HG02852 (cell line): ENCODE results near the gene GALNT12.

ENCODE experiments used
- ATAC-seq: cut with Tn5 transposase; IDR thresholded peaks from one replicate; pipeline ENCODE4 v1.9.1; 2021; ENCODE audit warnings: mild to moderate bottlenecking, moderate library complexity; ENCODE audit not compliant: unreplicated experiment

GALNT12 gene

DNA sequence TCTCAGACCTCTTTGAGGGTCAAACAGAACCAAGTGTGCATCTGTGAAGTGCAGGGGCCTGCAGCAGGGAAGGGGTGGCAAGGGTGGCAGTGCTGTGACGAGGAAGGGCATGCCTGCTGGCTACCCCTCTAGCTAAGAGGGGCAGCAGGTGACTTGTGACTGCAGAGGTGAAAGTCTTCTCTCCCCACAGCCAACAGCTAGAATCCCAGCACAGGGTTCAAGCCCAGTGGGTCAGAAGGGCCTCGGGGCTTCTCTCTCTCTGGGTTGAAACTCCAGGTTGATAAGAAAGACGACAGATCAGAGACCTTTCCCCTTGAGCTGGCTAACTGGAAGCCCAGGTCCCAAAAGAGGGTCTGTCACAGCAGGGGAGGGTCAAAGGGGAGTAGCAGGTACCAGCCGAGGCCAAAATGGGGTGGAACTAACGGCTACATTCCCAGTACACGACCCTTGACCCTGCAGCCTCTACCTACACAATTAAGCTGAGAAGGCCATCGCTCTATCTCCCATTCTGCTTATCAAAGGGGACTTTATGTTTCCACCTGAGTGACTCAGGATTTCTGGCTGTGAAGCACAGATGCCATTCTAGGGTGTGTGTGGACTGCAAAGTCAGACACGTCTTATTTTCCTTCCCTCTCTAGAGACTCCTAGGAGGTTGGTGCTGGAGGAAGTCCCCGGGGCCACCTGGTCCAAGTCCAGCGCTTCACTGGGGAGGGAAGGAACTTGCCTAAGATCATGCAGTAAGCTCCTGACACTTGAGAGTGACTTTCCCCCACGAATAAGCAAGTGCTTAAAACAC is 25.7 kb upstream of the GALNT12 start:
- ATAC-seq = no peak

DNA sequence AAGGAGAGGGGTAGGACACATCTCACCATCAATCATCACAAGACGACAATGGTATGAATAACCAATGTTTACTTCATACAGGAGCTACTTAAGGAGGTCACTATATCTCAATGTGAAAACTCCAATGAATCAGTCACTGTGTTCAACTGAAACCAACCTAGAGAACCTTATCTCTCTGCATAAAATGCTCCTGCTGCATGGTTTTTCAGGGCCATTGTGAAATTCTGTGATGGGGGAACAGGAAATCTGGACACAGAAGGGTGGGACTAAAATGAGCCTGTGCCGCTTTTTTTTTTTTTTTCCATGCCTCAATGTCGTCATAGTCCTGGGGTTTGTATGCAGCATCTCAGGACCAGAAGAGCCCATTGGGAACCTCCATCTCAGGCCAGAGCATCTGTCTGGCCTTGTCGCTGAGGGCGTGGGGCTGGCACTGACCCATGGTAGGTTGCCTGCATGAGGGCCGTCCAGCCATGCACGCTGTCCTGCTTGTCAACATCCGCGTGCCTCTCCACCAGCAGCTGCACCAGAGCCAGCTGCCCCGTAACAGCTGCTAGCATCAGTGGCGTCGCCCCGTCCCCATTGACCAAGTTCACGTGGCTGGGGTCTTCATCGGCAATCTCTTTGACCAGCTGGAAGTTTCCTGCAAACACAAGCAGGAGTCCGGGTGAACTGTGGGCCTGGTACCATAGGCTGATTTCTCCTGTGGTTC is 23.8 kb upstream of the GALNT12 start:
- no peak for ATAC-seq

GRCh38 chr9:98784831-98785806 is 22.4 kb upstream of the GALNT12 start:
- no peak for ATAC-seq

DNA sequence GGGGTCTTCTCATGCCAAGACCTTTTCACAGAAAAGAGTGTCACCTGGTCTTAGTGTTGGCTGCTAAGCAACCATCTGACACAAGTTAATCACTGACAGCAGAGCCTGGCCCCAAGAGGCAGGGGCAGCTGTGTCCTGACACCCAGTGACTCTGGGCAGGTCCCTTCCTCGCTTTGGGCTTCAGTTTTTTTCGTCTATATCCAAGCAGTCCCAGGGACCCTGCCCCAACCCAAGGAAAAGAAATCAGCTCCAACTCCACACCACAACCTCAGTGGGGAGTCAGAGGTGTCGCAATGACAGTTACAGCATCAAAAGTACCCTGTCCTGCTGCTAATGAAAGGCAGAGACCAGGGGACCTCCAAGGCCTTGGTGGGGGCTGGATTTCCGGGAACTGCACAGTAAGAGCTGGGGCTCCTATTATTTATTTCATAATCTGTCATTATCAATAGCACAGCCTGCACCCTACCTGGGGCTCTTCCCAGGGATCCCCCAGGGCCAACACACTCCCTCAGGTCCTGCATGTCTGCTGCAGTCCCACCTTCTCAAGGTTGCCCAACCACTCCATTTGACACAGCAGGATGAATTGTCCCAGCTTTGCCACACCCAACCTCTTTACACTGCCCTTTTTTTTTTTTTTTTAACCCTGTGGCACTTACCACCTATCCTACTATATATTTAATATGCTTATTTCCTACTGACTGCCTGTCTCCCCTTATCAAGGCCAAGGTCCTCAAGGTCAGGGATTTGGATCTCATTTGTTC is 20.5 kb upstream of the GALNT12 start:
- no peak for ATAC-seq

GRCh38 chr9:98787766-98788335 is 19.6 kb upstream of the GALNT12 start:
- no peak for ATAC-seq

DNA sequence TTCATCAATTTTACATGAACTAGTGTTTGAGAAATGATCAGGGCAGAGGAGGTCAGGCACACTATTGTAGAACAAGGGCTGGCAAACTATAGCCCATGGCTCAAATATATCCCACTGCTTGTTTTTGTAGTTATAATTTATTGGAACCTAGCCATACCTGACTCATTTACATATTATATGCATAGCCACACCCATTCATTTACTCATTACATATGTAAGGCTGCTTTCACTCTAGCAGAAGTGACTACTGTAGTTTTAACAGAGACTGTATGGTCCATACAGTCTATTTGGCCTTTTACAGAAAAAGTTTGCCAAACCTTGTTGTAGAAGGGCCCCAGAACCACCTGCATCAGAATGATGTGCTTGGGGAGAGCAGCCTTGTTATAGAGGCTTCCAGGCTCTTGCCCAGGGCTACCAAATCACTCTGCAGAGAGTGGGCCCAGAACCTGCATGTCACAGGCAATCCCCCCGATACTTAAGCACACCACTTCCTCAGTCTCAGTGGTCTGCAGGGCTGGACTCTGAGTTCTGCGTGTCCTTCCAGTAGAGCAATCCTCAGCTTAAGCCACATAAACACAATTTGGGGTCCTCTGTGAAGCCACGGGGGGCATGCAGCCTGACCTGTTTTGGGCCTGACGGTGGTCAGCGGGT is 17.9 kb upstream of the GALNT12 start:
- no peak for ATAC-seq

GRCh38 chr9:98790134-98790841 is 17.2 kb upstream of the GALNT12 start:
- no peak for ATAC-seq

DNA sequence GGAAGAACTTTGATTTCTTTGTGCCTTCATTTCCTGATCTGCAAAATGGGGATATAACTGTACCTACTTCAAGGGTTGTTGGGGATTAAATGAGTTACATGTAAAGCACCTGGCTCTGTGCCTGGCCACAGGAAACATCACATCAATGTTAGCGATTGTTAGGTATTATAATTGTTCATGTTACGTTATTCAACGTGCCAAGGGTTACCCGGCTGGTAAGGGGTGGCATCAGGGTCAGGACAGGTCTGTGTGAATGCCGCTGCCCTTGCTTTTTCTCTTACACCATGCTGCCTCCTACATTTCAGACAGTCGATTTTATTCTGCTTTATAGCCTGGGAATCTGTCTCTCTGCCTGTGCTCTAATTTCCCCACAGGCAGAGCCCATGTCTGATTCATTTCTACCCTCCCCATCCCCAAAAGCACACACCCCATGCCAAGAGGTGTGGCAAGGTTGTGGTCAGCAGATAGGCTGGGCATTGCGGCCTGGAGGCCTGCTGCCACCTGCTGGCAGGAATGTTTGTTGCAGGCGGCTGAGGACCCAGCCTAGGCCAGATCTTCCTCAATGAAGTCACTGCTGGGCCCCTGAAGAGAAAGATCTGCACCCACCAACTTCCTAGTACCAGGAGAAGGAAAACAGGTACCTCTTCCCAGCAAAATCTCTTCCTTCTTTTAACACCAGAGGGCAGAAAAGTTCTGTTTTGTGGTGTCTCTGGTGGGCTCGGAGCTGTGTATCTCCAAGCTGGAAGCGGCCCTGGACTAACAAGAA is 16.4 kb upstream of the GALNT12 start:
- ATAC-seq = no peak

DNA sequence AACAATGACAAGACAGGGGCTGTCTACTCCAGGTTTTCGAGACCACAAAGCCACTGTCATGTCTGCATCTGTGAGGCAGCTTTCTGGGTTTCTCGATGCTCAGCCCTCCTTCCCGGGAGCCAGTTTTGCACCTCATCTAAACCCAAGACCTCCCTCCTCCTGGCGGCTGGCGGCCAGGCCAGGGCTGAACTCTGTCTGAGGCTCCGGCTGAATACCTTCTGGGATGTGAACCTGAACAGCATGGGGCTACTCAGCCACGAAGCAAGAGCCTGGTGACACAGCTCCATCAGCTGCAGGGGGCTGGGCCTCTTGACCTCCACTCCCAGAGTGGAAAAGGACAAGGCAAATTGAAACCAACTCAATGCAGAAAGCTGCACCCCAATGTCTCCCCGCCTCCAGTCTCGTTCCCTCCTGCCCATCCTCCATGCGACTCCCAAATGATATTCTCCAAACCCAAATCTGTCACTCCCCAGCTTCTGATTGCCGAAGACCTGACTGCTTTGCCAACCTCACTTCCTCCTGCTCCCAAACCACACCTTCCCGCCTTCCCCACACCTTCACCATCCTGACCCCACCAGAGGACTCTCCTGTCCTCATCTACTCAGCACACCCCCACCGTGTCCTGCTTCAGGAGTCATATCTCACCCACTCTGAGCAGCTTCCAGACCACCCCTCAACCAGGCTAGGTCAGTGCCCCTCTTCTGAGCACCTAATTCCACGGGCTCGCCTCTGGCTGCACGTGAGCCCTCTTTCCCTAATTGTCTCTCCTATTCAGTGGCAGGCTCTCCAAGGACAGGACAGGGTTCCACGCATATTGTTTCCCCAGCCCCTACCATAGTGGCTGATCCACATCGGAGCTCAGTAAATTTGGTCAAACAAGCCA is 15.6 kb upstream of the GALNT12 start:
- ATAC-seq = no peak

DNA sequence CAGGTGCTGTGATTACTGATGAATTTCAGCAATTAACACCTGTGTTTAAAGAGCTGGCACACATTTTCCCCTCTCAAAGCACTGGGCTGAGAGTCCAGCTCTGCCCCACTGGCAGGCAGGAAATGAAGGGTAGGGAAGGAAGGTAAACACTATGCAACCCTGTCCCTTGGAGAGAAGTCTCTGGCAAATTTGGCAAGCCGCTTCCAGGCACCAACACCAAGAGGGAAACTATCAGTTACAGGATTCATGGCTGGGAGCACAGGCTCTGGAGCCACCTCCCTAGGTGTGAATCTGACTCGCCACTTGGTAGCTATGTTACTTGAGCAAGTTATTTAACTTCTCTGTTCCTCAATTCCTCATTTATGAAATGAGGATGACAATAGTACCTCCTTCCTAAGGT is 14.4 kb upstream of the GALNT12 start:
- ATAC-seq = no peak

DNA sequence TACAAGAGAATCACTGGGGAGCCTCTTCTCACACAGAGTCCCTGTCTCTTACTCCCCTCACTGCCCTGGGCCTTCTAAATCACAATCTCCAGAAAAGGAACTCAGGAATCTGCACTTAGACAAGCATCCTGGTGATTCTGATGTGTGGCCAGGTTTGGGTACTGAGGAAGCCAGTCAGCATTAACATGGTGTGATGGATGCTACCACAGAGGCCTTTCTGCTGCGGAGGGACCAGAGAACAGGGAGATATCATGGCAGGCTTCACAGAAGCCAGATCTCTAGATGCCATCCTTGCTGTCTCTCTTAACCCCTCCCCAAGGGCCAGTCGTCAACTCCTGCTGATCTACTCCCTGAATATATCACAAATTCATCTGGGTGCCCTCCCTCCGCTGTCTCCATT is 12.7 kb upstream of the GALNT12 start:
- no peak for ATAC-seq

- ATAC-seq = no peak
Observed at GRCh38 chr9:98795295-98795955, 12.0 kb upstream of the GALNT12 start.

DNA sequence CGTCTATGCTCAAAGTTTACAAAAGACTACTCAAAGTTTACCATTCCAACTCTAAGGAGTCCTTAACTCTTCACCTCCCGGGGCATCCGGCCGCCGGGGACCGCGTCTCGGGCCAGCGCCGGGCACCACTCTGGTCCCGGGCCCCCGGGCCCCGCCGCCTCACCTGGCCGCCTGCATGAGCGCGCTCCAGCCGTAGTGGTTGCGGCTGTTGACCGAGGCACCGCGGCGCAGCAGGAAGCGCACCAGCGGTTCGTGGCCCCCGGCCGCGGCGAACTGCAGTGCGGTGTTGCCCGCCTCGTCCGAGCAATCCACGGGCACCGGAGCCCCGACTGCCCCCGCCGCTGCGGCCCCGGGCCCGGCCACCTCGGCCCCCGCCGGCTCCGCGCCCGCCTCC is 11.5 kb upstream of the GALNT12 start:
- ATAC-seq = peak; percentile 30

GRCh38 chr9:98796364-98797101 is 10.9 kb upstream of the GALNT12 start, which contains the start of gene ANKS6:
ANKS6 (minus strand) TSS chr9:98796555; CDS start chr9:98796491, 64 bp downstream.
- ATAC-seq = peak; percentile 87

GRCh38 chr9:98797491-98797890 is 10.0 kb upstream of the GALNT12 start:
- ATAC-seq = no peak

GRCh38 chr9:98798254-98798653 is 9.2 kb upstream of the GALNT12 start:
- ATAC-seq = no peak
